ENCODE data around the gene LOX. TPM values are rescaled to one million over a fixed set of nuclear protein-coding genes. Genes with fewer than 3 reads are reported as not detected.
A peak's percentile ranks its signal among the peaks of the same experiment; 100 is the strongest.

Gene LOX
- total and polyA plus RNA-seq, 7 donors = 1.8 to 21.6 (median 7.6) TPM; not detected in 1

DNA sequence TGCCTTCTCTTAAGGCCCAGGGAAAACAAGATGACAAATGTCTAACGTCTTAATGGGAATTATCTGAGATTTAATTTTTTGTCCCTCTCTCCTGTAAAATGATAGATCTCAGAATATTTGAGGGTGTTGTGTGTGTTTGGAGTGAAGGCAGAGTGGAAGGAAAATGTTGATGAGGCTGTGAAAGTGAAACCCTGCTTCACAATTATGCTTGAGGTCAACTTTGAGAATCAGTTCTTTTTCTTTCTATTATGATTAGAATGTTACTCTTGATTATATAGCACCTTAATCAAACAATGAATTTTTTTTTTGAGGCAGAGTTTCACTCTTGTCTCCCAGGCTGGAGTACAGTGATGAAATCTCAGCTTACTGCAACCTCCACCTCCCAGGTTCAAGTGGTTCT is 5.5 kb upstream of the LOX start:
- H3K27ac ChIP-seq = no peak overlapping the region
- no peaks in the 10 kb centered on the region for H3K9me3 ChIP-seq
- no peak for DNase-seq
- H3K36me3 ChIP-seq = no peaks in the 10 kb centered on the region
- H3K4me3 ChIP-seq = no peak overlapping the region
- H3K27me3 ChIP-seq = no peaks in the 10 kb centered on the region
- H3K4me1 ChIP-seq = peaks cover 0 to 3% (median 3%) of the 10 kb centered on the region in 4 donors
- 89% methylated on average over 1 of the region's 1 CpG for WGBS, 2 donors
- intact Hi-C loops (cut with DNase I) = no loop called here
- TF ChIP-seq EP300 (IDR thresholded peaks at IDR 0.05) = no peak
- TF ChIP-seq, protein P1, sequence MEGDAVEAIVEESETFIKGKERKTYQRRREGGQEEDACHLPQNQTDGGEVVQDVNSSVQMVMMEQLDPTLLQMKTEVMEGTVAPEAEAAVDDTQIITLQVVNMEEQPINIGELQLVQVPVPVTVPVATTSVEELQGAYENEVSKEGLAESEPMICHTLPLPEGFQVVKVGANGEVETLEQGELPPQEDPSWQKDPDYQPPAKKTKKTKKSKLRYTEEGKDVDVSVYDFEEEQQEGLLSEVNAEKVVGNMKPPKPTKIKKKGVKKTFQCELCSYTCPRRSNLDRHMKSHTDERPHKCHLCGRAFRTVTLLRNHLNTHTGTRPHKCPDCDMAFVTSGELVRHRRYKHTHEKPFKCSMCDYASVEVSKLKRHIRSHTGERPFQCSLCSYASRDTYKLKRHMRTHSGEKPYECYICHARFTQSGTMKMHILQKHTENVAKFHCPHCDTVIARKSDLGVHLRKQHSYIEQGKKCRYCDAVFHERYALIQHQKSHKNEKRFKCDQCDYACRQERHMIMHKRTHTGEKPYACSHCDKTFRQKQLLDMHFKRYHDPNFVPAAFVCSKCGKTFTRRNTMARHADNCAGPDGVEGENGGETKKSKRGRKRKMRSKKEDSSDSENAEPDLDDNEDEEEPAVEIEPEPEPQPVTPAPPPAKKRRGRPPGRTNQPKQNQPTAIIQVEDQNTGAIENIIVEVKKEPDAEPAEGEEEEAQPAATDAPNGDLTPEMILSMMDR (IDR thresholded peaks at IDR 0.05) = no peak
- TF ChIP-seq POLR2A (IDR thresholded peaks at IDR 0.05) = no peak
- no peak for TF ChIP-seq POLR2AphosphoS5 (IDR thresholded peaks at IDR 0.05)

DNA sequence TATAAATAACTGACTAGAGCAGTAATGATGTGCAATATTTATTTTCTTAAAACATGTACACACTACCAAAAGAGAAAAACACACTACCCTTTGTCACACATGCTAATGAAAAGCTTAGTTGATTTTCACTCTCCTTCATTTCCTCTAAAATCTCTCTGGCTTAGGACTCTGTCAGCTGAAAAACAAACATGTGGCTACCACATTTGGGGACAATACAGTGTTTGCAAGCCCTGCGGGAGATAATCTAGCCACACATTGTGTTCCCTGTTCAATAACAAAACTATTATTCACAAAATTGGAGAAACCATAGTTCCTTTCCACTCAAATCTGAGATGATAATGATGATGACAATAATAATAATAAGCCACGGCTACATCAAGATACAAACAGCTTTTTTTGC is 3.5 kb upstream of the LOX start:
- Histone ChIP-seq H3K4me3 (no peak overlapping the region), H3K27ac (no peak overlapping the region), H3K36me3 (no peaks in the 10 kb centered on the region), H3K9me3 (no peaks in the 10 kb centered on the region), H3K4me1 (peaks cover 0 to 22% (median 14%) of the 10 kb centered on the region in 4 donors), H3K27me3 (peaks cover 0 to 3% (median 0%) of the 10 kb centered on the region in 3 donors)
- no peak for DNase-seq
- TF ChIP-seq EP300 (IDR thresholded peaks at IDR 0.05) (no peak), POLR2A (IDR thresholded peaks at IDR 0.05) (no peak), POLR2AphosphoS5 (IDR thresholded peaks at IDR 0.05) (no peak)
- TF ChIP-seq, protein P1 (IDR thresholded peaks at IDR 0.05) = no peak
- 88 to 92% methylated on average over 2 of the region's 2 CpGs for WGBS, 2 donors
- intact Hi-C loops (cut with DNase I) = no loop called here

DNA sequence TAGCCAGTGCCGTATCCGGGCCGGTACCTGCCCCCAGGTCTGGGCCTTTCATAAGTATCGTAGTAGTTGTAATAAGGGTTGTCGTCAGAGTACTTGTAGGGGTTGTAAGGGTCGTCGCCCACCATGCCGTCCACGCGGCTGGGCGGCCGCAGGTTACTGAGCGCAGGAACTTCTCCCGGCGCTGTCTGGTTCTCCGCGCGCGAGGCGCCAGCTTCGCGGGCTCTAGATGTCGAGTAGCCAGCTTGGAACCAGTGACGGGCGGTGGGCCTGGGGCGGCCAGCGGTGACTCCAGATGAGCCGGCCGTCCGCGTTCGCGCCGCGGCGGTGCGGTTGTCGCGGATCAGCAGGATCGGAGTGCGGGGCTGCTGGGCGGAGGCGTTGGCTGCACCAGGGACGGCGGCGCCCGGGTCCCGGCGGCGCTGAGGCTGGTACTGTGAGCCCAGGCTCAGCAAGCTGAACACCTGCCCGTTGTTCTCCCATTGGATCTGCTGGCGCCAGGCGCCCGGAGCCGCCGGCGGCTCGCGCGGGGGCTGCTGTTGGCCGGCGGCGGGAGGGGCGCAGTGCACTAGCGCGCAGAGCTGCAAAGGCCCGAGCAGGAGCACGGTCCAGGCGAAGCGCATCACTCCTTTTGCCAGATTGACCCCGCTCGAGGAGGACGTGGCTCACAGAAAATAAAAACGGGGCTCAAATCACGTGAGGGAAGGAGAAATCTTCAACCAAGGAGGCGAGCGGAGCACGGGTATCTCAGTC is 518 bp downstream of the LOX start:
- Histone ChIP-seq H3K27ac (peak overlapping the region; percentile 63 to 83 (median 73)), H3K4me1 (peaks cover 0 to 25% (median 16%) of the 10 kb centered on the region in 4 donors), H3K27me3 (peaks cover 0 to 3% (median 0%) of the 10 kb centered on the region in 3 donors), H3K4me3 (peak overlapping the region; percentile 45 to 70 (median 54)), H3K9me3 (no peaks in the 10 kb centered on the region), H3K36me3 (no peaks in the 10 kb centered on the region)
- WGBS, 2 donors = 1% methylated on average over 78 of the region's 78 CpGs
- TF ChIP-seq EP300 (IDR thresholded peaks at IDR 0.05) (no peak), POLR2AphosphoS5 (IDR thresholded peaks at IDR 0.05) (no peak), POLR2A (IDR thresholded peaks at IDR 0.05) (no peak)
- TF ChIP-seq, protein P1 (IDR thresholded peaks at IDR 0.05) = no peak
- intact Hi-C loops (cut with DNase I) = loop anchor here (5.0 kb wide), 1 partner anchor 115 kb away; the partner anchor contains the start of gene SRFBP1
- DNase-seq = peak; percentile 69

DNA sequence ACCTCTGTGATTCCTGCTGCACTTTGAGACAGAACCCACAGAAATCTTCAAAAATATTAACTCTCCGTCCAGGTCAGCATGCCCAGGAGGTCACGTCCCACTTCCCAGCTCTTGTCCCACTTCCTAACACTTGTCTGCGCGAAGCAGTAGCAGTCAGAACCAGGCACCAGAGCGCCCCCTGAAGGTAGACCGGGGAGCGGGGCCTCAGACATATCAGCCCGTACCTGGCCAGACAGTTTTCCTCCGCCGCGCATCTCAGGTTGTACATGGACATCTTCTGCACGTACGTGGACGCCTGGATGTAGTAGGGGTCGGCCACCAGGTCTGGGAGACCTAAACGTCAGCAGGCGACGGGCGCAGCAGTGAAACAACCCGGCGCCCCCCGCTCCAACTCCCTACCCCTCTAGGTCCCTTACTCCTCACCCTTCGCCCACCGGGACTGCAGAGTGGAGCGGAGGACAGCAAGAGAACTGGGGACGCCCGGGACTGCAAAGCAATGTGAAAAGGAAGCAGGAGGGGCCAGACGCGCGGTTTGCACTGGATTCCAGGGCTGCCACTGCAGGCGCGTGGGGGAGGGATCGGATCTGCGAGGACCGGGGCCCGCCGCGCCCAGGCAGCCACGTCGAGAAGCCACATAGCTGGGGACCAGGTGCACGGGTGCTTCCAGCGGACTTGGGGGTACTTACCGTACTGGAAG is 1.2 kb downstream of the LOX start:
- H3K36me3 ChIP-seq = peaks cover 0 to 1% (median 0%) of the 10 kb centered on the region in 4 donors
- intact Hi-C loops (cut with DNase I) = loop anchor here (5.0 kb wide), 1 partner anchor 115 kb away; the partner anchor contains the start of gene SRFBP1
- peaks cover 0 to 3% (median 0%) of the 10 kb centered on the region in 3 donors for H3K27me3 ChIP-seq
- 1 to 2% methylated on average over 43 of the region's 43 CpGs for WGBS, 2 donors
- no peaks in the 10 kb centered on the region for H3K9me3 ChIP-seq
- peak overlapping the region; percentile 63 to 83 (median 73) for H3K27ac ChIP-seq
- peaks cover 0 to 25% (median 16%) of the 10 kb centered on the region in 4 donors for H3K4me1 ChIP-seq
- peak overlapping the region; percentile 45 to 70 (median 54) for H3K4me3 ChIP-seq
- TF ChIP-seq POLR2A (IDR thresholded peaks at IDR 0.05) (no peak), EP300 (IDR thresholded peaks at IDR 0.05) (no peak), POLR2AphosphoS5 (IDR thresholded peaks at IDR 0.05) (peak in 1 of 4 donors; percentile 16)
- TF ChIP-seq, protein P1 (IDR thresholded peaks at IDR 0.05) = peak; percentile 36 to 60 (median 40)
- peak; percentile 90 for DNase-seq
